ENCODE measurements around the gene ATP2B2. TPM values are rescaled to one million over a fixed set of nuclear protein-coding genes. Genes with fewer than 3 reads are reported as not detected.

The ATP2B2 gene
- total RNA-seq, 1 experiment from 2014 or later: not detected

DNA sequence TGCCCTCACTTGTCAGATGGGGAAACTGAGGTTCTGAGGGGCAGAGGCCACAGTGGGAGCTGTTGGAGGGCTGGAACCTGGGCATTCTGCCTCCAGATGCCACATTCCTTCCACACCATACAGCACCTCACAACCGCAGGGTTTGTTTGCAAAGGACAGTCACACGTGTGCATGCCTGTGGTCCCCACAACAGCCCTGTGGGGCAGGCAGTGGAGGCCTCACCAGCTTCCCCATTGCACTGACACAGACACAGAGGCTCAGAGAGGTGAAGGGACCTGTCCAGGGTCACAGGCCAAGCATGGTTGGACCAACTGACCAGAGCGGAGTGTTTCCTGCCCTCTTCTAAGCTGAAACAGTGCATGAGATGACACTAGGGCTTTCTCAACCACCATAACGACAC lies 109.3 kb downstream of the ATP2B2 start:
- DNase-seq (ENCODE audit: low read depth in 1 of 2, low spot score in 2 of 2): no peak
- no peak overlapping the region for H3K4me3 ChIP-seq

DNA sequence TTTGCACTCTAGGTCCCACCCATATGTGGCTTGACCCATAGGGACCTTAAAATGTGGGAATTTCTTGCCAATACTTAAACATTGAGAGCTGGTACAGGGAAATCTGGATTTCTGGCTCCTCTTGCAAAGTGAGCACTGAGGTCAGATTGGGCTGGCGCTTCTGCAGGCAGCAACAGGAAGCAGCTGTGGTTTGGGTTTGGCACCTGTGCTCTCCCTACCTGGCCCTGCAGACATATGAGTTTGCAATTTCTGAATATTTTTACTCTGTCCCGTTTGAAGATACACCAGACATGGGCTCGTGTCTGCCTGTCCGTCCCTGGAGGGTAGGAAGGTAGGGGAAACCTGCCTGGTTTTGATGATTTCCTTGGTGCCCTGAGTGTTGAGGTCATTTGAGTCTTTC lies 109.7 kb downstream of the ATP2B2 start:
- no peaks in the 10 kb centered on the region for H3K9me3 ChIP-seq (replicated peaks)
- no peaks in the 10 kb centered on the region; the same call in 1 of the 2 replicates for H3K27me3 ChIP-seq (replicated peaks)
- H3K36me3 ChIP-seq: no peaks in the 10 kb centered on the region
- H3K4me3 ChIP-seq: no peak overlapping the region
- no peak for DNase-seq (ENCODE audit: low read depth in 1 of 2, low spot score in 2 of 2)
- no peak overlapping the region for H3K27ac ChIP-seq
- no peaks in the 10 kb centered on the region for H3K4me1 ChIP-seq (replicated peaks)

More for the DNA sequence above, 109.3 kb downstream of the ATP2B2 start:
- no peaks in the 10 kb centered on the region; the same call in 1 of the 2 replicates for H3K27me3 ChIP-seq (replicated peaks)
- no peaks in the 10 kb centered on the region for H3K4me1 ChIP-seq (replicated peaks)
- H3K36me3 ChIP-seq: no peaks in the 10 kb centered on the region
- no peaks in the 10 kb centered on the region for H3K9me3 ChIP-seq (replicated peaks)
- no peak overlapping the region for H3K27ac ChIP-seq

DNA sequence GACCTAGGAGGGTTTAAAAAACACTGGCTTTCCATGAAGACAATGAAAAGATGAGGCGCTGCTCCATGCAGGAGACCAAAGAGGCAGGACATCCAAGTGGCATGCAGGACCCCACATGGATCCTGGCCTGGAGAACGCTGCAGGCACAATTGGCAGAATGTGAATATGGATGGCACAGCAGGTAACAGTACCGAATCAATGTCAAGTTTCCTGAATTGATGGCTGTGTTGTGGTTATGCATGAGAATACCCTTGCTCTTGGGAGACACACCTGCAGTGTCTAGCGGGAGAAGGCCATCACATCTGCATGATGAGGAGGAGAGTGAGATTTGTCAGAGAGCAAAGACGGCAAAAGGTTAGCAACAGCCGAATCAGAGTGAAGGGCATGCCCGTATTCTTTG lies 110.2 kb downstream of the ATP2B2 start:
- Histone ChIP-seq H3K36me3 (no peaks in the 10 kb centered on the region), H3K4me3 (no peak overlapping the region), H3K27me3 (replicated peaks) (no peaks in the 10 kb centered on the region; the same call in 1 of the 2 replicates), H3K27ac (no peak overlapping the region), H3K4me1 (replicated peaks) (no peaks in the 10 kb centered on the region), H3K9me3 (replicated peaks) (no peaks in the 10 kb centered on the region)
- DNase-seq (ENCODE audit: low read depth in 1 of 2, low spot score in 2 of 2): no peak

DNA sequence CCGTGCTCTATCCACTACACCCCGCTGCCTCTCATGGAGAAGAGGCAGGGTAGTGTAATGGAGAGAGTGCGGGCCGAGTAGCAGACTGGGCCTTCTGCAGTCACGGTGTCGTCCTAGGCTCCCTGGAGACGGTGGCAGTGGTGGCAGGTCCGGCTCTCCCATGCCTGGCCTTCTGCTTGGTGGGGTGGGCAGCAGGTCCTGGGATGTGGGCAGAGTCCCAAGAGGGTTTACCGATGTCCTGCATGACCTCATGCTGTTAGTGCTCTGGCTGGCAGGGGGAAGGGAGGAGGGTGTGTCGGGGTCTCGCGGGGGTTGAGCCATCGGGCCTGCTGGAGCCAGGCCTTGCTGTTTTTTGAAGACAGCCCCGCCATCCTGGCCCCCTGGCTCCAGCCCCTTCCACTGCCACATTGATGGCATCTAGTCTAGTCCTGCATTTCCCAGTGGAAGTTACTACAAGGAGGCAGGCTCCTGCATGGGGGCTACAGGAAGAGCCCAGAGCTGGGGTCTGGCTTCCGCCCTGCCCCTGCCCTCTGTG lies 110.8 kb downstream of the ATP2B2 start:
- no peaks in the 10 kb centered on the region for H3K9me3 ChIP-seq (replicated peaks)
- no peak for DNase-seq (ENCODE audit: low read depth in 1 of 2, low spot score in 2 of 2)
- no peaks in the 10 kb centered on the region; the same call in 1 of the 2 replicates for H3K27me3 ChIP-seq (replicated peaks)
- H3K4me1 ChIP-seq (replicated peaks): no peaks in the 10 kb centered on the region
- H3K36me3 ChIP-seq: no peaks in the 10 kb centered on the region
- H3K27ac ChIP-seq: no peak overlapping the region
- no peak overlapping the region for H3K4me3 ChIP-seq

- no peak for DNase-seq (ENCODE audit: low read depth in 1 of 2, low spot score in 2 of 2)
- no peak overlapping the region for H3K4me3 ChIP-seq
- H3K4me1 ChIP-seq (replicated peaks): no peaks in the 10 kb centered on the region
- H3K36me3 ChIP-seq: no peaks in the 10 kb centered on the region
- no peak overlapping the region for H3K27ac ChIP-seq
- no peaks in the 10 kb centered on the region; the same call in 1 of the 2 replicates for H3K27me3 ChIP-seq (replicated peaks)
- no peaks in the 10 kb centered on the region for H3K9me3 ChIP-seq (replicated peaks)
Observed at GRCh38 chr3:10393514-10393913, 111.9 kb downstream of the ATP2B2 start.

- Histone ChIP-seq H3K27me3 (replicated peaks) (no peaks in the 10 kb centered on the region; the same call in 1 of the 2 replicates), H3K4me1 (replicated peaks) (no peaks in the 10 kb centered on the region), H3K4me3 (no peak overlapping the region), H3K9me3 (replicated peaks) (no peaks in the 10 kb centered on the region), H3K27ac (no peak overlapping the region), H3K36me3 (no peaks in the 10 kb centered on the region)
- no peak for DNase-seq (ENCODE audit: low read depth in 1 of 2, low spot score in 2 of 2)
Observed at GRCh38 chr3:10392906-10393461, 112.4 kb downstream of the ATP2B2 start.

GRCh38 chr3:10392244-10392643 lies 113.1 kb downstream of the ATP2B2 start:
- Histone ChIP-seq H3K27me3 (replicated peaks) (no peaks in the 10 kb centered on the region; the same call in 1 of the 2 replicates), H3K9me3 (replicated peaks) (no peaks in the 10 kb centered on the region), H3K27ac (no peak overlapping the region), H3K4me3 (no peak overlapping the region), H3K4me1 (replicated peaks) (no peaks in the 10 kb centered on the region), H3K36me3 (no peaks in the 10 kb centered on the region)
- no peak for DNase-seq (ENCODE audit: low read depth in 1 of 2, low spot score in 2 of 2)

DNA sequence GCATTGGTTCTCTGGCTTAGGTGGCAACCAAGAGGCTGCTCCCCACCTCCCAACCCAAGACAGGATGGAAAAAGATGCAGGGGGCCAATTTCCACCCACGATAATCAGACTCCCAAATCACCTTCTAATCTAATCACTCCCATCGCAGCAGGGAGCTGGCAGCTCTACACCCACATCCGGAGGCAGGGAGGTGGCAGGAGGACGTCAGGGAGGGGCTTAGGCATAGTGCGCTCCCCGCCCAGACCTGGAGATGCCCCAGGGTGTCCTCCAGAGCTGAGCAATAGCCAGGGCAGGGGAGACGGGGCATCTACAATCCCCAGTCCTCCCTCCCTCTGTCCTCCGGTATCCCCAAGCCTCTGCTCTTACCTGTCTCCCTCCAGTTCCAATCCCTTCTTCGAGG lies 114.0 kb downstream of the ATP2B2 start:
- no peak overlapping the region for H3K4me3 ChIP-seq
- no peak for DNase-seq (ENCODE audit: low read depth in 1 of 2, low spot score in 2 of 2)
- H3K27me3 ChIP-seq (replicated peaks): no peaks in the 10 kb centered on the region; the same call in 1 of the 2 replicates
- H3K9me3 ChIP-seq (replicated peaks): no peaks in the 10 kb centered on the region
- no peaks in the 10 kb centered on the region for H3K36me3 ChIP-seq
- no peaks in the 10 kb centered on the region for H3K4me1 ChIP-seq (replicated peaks)
- H3K27ac ChIP-seq: no peak overlapping the region

DNA sequence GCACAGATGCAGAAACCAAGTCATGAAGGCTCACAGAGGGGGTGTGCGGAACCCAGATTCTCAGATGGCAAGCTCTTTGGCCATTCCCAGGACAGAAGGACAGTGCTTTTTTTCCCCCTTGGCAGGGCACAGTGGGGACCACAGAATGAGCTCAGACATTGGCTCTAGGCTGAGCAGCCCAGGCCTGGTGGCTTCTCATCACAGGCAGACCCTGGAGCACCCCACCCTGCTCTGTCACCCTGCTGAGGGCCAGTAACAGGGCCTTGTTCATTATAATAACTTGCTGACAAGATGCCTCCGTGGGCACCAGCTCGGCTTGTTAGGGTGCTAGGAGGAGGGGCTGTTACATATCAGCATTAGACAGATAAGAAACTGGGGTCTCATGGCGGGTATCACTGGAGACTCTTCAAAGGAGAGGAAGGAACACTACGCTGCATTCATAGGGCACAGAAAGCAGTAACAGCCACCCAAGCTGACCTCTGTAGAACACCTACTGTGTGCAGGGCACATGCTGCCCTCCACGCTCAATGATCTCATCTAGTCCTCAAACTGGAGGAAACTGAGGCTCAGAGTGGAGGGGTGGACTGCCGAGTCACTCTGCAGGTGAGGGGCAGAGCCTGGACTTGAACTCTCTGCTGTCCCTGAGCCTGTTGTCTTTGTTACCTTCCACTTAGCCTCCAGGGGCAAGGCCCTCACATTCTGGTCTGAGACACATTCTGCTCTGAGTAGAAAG lies 114.6 kb downstream of the ATP2B2 start:
- Histone ChIP-seq H3K9me3 (replicated peaks) (no peaks in the 10 kb centered on the region), H3K4me3 (no peak overlapping the region), H3K4me1 (replicated peaks) (no peaks in the 10 kb centered on the region), H3K36me3 (no peaks in the 10 kb centered on the region), H3K27ac (no peak overlapping the region), H3K27me3 (replicated peaks) (no peaks in the 10 kb centered on the region; the same call in 1 of the 2 replicates)
- DNase-seq (ENCODE audit: low read depth in 1 of 2, low spot score in 2 of 2): no peak

DNA sequence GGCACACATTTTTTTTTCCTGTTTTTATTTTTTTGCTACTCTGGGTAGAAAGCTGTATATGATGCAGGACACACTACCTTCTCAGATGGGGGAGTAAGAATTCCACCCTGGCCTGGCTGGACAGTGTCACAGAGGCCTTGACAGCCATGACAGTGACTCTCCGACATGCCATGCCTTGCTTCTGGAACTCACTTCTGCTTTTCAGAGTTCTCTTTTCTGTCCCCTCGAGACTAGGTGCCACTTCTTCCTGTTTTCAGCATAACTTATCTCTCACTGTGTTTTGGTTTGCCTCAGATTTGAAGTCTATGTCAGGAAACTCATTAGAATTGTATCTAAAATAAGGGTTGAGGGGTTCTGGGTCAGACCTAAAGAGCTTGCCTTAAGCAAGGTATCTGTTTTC lies 115.4 kb downstream of the ATP2B2 start:
- Histone ChIP-seq H3K27ac (no peak overlapping the region), H3K27me3 (replicated peaks) (no peaks in the 10 kb centered on the region; the same call in 1 of the 2 replicates), H3K9me3 (replicated peaks) (no peaks in the 10 kb centered on the region), H3K4me1 (replicated peaks) (no peaks in the 10 kb centered on the region), H3K36me3 (no peaks in the 10 kb centered on the region), H3K4me3 (no peak overlapping the region)
- DNase-seq (ENCODE audit: low read depth in 1 of 2, low spot score in 2 of 2): no peak

DNA sequence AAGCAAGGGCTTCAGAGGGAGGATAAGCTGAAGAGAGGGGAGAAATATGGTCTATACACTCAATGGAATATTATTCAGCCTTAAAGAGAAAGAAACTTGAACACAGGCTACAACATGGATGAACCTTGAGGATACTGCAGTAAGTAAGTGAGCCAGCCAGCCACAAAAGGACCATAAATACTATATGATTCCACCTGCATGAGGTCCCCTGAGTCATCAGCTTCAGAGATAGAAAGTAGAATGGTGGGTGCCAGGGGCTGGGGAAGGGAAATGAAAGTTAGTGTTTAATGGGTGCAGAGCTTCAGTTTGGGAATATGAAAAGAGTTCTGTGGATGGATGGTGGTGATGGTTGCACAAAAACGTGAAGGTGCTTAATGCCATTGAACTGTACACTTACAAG lies 116.0 kb downstream of the ATP2B2 start:
- DNase-seq (ENCODE audit: low read depth in 1 of 2, low spot score in 2 of 2): no peak

GRCh38 chr3:10387881-10388609 lies 117.3 kb downstream of the ATP2B2 start:
- no peaks in the 10 kb centered on the region for H3K9me3 ChIP-seq (replicated peaks)
- DNase-seq (ENCODE audit: low read depth in 1 of 2, low spot score in 2 of 2): no peak
- no peak overlapping the region for H3K27ac ChIP-seq
- no peaks in the 10 kb centered on the region for H3K27me3 ChIP-seq (replicated peaks)
- no peaks in the 10 kb centered on the region for H3K4me1 ChIP-seq (replicated peaks)
- H3K4me3 ChIP-seq: no peak overlapping the region
- no peaks in the 10 kb centered on the region for H3K36me3 ChIP-seq

More for the DNA sequence above, 116.0 kb downstream of the ATP2B2 start:
- Histone ChIP-seq H3K36me3 (no peaks in the 10 kb centered on the region), H3K4me1 (replicated peaks) (no peaks in the 10 kb centered on the region), H3K27me3 (replicated peaks) (no peaks in the 10 kb centered on the region; the same call in 1 of the 2 replicates), H3K9me3 (replicated peaks) (no peaks in the 10 kb centered on the region), H3K27ac (no peak overlapping the region), H3K4me3 (no peak overlapping the region)

DNA sequence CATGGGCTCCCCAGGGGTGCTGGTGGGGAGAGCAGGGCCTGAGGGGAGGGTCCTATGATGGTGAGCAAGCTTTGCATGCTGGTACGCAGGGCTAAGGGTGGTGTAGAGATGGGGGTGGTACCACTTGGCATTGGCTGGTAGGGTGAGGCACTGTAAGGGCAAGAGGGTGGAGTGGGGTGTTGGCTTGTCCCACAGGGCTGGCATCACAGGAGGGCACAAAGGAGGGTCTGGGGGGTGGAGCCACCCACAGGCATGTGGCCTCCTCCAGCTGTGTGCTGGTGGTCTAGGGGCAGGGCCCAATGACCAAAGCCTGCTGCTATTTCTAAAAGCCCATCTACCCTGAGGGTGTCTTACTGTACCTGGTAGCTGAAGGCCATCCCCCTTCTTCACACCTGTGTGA lies 119.3 kb downstream of the ATP2B2 start:
- no peaks in the 10 kb centered on the region for H3K27me3 ChIP-seq (replicated peaks)
- no peak for DNase-seq (ENCODE audit: low read depth in 1 of 2, low spot score in 2 of 2)
- H3K36me3 ChIP-seq: no peaks in the 10 kb centered on the region
- no peaks in the 10 kb centered on the region for H3K4me1 ChIP-seq (replicated peaks)
- H3K9me3 ChIP-seq (replicated peaks): no peaks in the 10 kb centered on the region
- no peak overlapping the region for H3K4me3 ChIP-seq
- H3K27ac ChIP-seq: no peak overlapping the region

Data from SJSA1 (cell line).